K562 (cell line): ENCODE measurements around the gene FRAT2. TPM values are rescaled to one million over a fixed set of nuclear protein-coding genes. Genes with fewer than 3 reads are reported as not detected.

Experiments
- ATAC-seq: fragments of 200-7000 bp; cut with Tn5 transposase; 3 replicates; pipeline ENCODE4 v1.9.1; 2020; ENCODE audit warnings: moderate library complexity
- BruUV-seq: library from RNA; stranded (reverse); fragments of 400-500 nt; replicated peaks from 2 replicates; lab custom pipeline; 2021; lab: Mats Ljungman, UMichigan
- CTCF ChIA-PET: fragments of 300-600 bp; formaldehyde crosslinking; extraction: SDS; loops from one replicate; lab custom pipeline; 2021; ENCODE audit warnings: low intra/inter-chr PET ratio; lab: Yijun Ruan, JAX
- POLR2A ChIA-PET: fragments of 300-600, 350-650 bp; sonication (Branson Sonifier 250); formaldehyde crosslinking; extraction: SDS; loops from one replicate; lab custom pipeline; 2021; ENCODE audit warnings: antibody characterized with exemption, inconsistent platforms; lab: Yijun Ruan, JAX
- DNase-seq, 4 experiments: peaks; one replicate each; pipeline versions ENCODE4 v3.0.0 to v3.0.0-alpha.2; 2011 to 2018; ENCODE audit warnings: low spot score in 3 of 4, mixed read lengths in 3 of 4; ENCODE audit errors: extremely low read depth in 1 of 4
- FAIRE-seq: peaks from 2 replicates; lab custom pipeline; 2011; peaks lifted over from hg19 to GRCh38; lab: Jason Lieb, UNC
- H2AFZ ChIP-seq: 2 replicates; pipeline ENCODE4 v1.6.0; 2011; ENCODE audit warnings: low read depth, low read length, control low read depth, inconsistent platforms
- H3K27ac ChIP-seq: fragments of 200-600 bp; 3 replicates; pipeline ENCODE4 v1.8.0; 2011; ENCODE audit warnings: low read depth, mild to moderate bottlenecking, control low read depth, inconsistent platforms, low read length, moderate library complexity, mixed read lengths; ENCODE audit errors: extremely low read depth
- H3K27me3 ChIP-seq, 2 experiments: fragments of 300-600 bp in 1 of 2; 2 replicates in 1 of 2; 3 replicates in 1 of 2; pipeline versions ENCODE4 v1.6.0 to v1.8.0; 2011; ENCODE audit warnings: inconsistent platforms in 2 of 2, low read length in 2 of 2, mild to moderate bottlenecking in 1 of 2, mixed read lengths in 1 of 2, moderate library complexity in 1 of 2; ENCODE audit not compliant: control insufficient read depth in 2 of 2, insufficient read depth in 2 of 2
- H3K36me3 ChIP-seq: fragments of 300-600 bp; 3 replicates; pipeline ENCODE4 v1.8.0; 2011; ENCODE audit warnings: mild to moderate bottlenecking, low read length, inconsistent platforms; ENCODE audit not compliant: control insufficient read depth, insufficient read depth
- H3K4me1 ChIP-seq, 2 experiments: fragments of 200-600 bp in 1 of 2; replicated peaks in 1 of 2; 2 replicates in 1 of 2; 3 replicates in 1 of 2; pipeline versions ENCODE4 v1.5.1 to v1.8.0; 2011; ENCODE audit warnings: inconsistent platforms in 2 of 2, low read length in 2 of 2, mild to moderate bottlenecking in 1 of 2, mixed read lengths in 1 of 2, moderate library complexity in 1 of 2; ENCODE audit not compliant: control insufficient read depth in 2 of 2, insufficient read depth in 2 of 2
- H3K4me2 ChIP-seq: 2 replicates; pipeline ENCODE4 v1.6.1; 2011; ENCODE audit warnings: low read length, control low read depth, inconsistent platforms, mixed read lengths; ENCODE audit not compliant: insufficient read depth
- H3K4me3 ChIP-seq: fragments of 200-600 bp; sonication (generic), shearing (Covaris generic); 2 replicates; pipeline ENCODE4 v1.5.1; 2016; ENCODE audit warnings: control low read depth, inconsistent platforms
- H3K79me2 ChIP-seq: fragments of 200-600 bp; 3 replicates; pipeline ENCODE4 v1.8.0; 2011; ENCODE audit warnings: low read length, inconsistent platforms; ENCODE audit not compliant: control insufficient read depth, insufficient read depth
- H3K9ac ChIP-seq, 2 experiments: 2 replicates each; pipeline versions ENCODE4 v1.6.0 to v1.6.1; 2011; ENCODE audit warnings: low read depth in 2 of 2, low read length in 2 of 2, control low read depth in 1 of 2, inconsistent platforms in 1 of 2, mild to moderate bottlenecking in 1 of 2, mixed read lengths in 1 of 2; ENCODE audit not compliant: insufficient read depth in 1 of 2
- H3K9me1 ChIP-seq: one replicate; pipeline ENCODE4 v1.6.0; 2011; ENCODE audit warnings: inconsistent platforms, mild to moderate bottlenecking, low read length, moderate library complexity; ENCODE audit not compliant: control insufficient read depth, insufficient read depth
- H3K9me3 ChIP-seq: replicated peaks from 2 replicates; pipeline ENCODE4 v1.5.1; 2011; ENCODE audit warnings: low read depth, low read length, inconsistent platforms; ENCODE audit not compliant: control insufficient read depth, insufficient read depth
- H4K20me1 ChIP-seq: replicated peaks from 2 replicates; pipeline ENCODE4 v1.6.1; 2011; ENCODE audit warnings: low read length, inconsistent platforms, mixed read lengths; ENCODE audit not compliant: control insufficient read depth, insufficient read depth
- FIP1L1 ChIP-seq: fragments of 200-400 bp; formaldehyde crosslinking; IDR thresholded peaks from 2 replicates; pipeline ENCODE4 v1.6.1; 2018; ENCODE audit warnings: mild to moderate bottlenecking, low read depth, low read length; ENCODE audit not compliant: poor library complexity, severe bottlenecking
- FUS ChIP-seq: fragments of 200-400 bp; formaldehyde crosslinking; optimal IDR thresholded peaks from 2 replicates; pipeline ENCODE3; 2017; ENCODE audit warnings: low read depth, low read length
- GABPB1 ChIP-seq: sonication (generic); formaldehyde crosslinking; IDR thresholded peaks from 2 replicates; pipeline ENCODE4 v1.8.0; 2022; ENCODE audit warnings: mild to moderate bottlenecking, missing genetic modification reagents
- L3MBTL2 ChIP-seq: fragments of 450-650 bp; IDR thresholded peaks from 2 replicates; pipeline ENCODE4 v1.6.1; 2016; ENCODE audit warnings: mild to moderate bottlenecking, moderate library complexity
- MYC ChIP-seq, 2 experiments: fragments of 250-450 bp in 1 of 2; sonication (Bioruptor Pico) in 1 of 2; IDR thresholded peaks; 2 replicates each; pipeline versions ENCODE4 v1.5.1 to v1.6.1; 2012 to 2021; ENCODE audit warnings: low read depth in 2 of 2, borderline replicate concordance in 1 of 2, improper control_type of control experiment in 1 of 2, low read length in 1 of 2, mild to moderate bottlenecking in 1 of 2, moderate library complexity in 1 of 2
- NONO ChIP-seq, 2 experiments: fragments of 200-400 bp in 1 of 2; fragments of 450-650 bp in 1 of 2; formaldehyde crosslinking in 1 of 2; IDR thresholded peaks; 2 replicates each; pipeline ENCODE4 v1.6.1; 2017; ENCODE audit warnings: low read depth in 2 of 2, mild to moderate bottlenecking in 2 of 2, moderate library complexity in 2 of 2, low read length in 1 of 2
- PHF21A ChIP-seq: fragments of 450-650 bp; IDR thresholded peaks from 2 replicates; pipeline ENCODE4 v1.6.1; 2017; ENCODE audit warnings: low read depth, borderline replicate concordance
- WGBS: fragments of 100-300 bp; shearing (Covaris generic); methylation state at CpG from one replicate; pipeline ENCODE4 v1.1.6; 2016; ENCODE audit warnings: low coverage, mixed read lengths; ENCODE audit not compliant: insufficient coverage; ENCODE audit errors: missing lambda C conversion rate; 5-methylcytosine and 5-hydroxymethylcytosine counted together
- in situ Hi-C: fragments of 300-500 bp; cut with MboI; formaldehyde crosslinking; loops from 4 replicates; pipeline ENCODE4 v1.15.0; 2018; ENCODE audit warnings: inconsistent platforms, mixed read lengths
- intact Hi-C: fragments of 100-400 bp; cut with micrococcal nuclease; formaldehyde crosslinking; loops from 2 replicates; pipeline ENCODE4 v1.14.2; 2022
- polyA plus RNA-seq, 8 experiments: library from polyadenylated mRNA; depleted of rRNA in 4 of 8; stranded (reverse) in 5 of 8; unstranded in 3 of 8; fragments of >200 nt; fragmentation: Nextera tagmentation in 2 of 8; fragmentation: Illumina TruSeq in 1 of 8; extraction: Ambion mirVana in 2 of 8; extraction: Trizol in 1 of 8; gene quantifications; 2 replicates each; pipeline versions ENCODE4 v1.2.1 to v1.2.3, GENCODE V29; 2011 to 2014; ENCODE audit warnings: inconsistent platforms in 1 of 8, missing spikeins in 1 of 8
- total RNA-seq, 7 experiments: library from RNA; depleted of rRNA in 6 of 7; stranded (reverse); fragments of >200 nt in 6 of 7; fragmentation: Illumina TruSeq in 2 of 7; extraction: Trizol in 2 of 7; gene quantifications; 2 replicates each; pipeline versions ENCODE4 v1.2.1 to v1.2.3, GENCODE V29; 2011 to 2021; ENCODE audit warnings: low replicate concordance in 1 of 7
- TF ChIP-seq, protein P1 (sequence below): IDR thresholded peaks from 3 replicates; pipeline ENCODE4 v1.6.1; 2011; ENCODE audit warnings: borderline replicate concordance, mild to moderate bottlenecking, moderate library complexity; ENCODE audit not compliant: insufficient read length; ENCODE audit errors: extremely low read depth
- TF ChIP-seq, protein P2 (sequence below): sonication (generic); formaldehyde crosslinking; IDR thresholded peaks from 2 replicates; pipeline ENCODE4 v1.9.0; 2022; ENCODE audit warnings: mild to moderate bottlenecking, missing genetic modification reagents
- TF ChIP-seq, protein P3 (sequence below), 2 experiments: fragments of 450-650 bp in 1 of 2; IDR thresholded peaks; 2 replicates each; pipeline ENCODE4 v1.6.1; 2011 to 2017; ENCODE audit warnings: low read depth in 2 of 2, antibody characterized with exemption in 1 of 2, borderline replicate concordance in 1 of 2, low read length in 1 of 2, mild to moderate bottlenecking in 1 of 2, mixed read lengths in 1 of 2; ENCODE audit not compliant: control insufficient read depth in 1 of 2

FRAT2 gene
- total and polyA plus RNA-seq, 9 of the 15 experiments (the other 6 are each of a cell fraction or from before 2014, with no cell fraction given): 4.3 to 31.7 (median 19.5) TPM

DNA sequence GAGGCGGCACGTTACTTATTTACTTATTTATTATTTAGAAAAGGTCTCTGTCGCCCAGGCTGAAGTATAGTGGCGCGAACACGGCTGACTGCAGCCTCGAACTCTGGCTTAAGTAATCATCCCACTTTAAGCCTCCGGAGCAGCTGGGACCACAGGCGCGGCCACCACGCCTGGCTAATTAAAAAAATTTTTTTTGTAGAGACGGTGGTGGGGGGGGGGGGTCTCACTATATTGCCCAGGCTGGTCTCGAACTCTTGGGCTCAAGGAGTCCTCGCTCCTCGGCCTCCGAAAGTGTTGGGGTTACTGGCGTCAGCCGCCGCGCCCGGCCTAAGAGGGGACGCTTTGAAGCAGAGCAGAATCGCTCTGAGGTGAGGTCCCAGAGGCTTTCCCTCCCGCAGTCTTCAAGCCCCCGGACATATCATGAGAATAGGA is 675 bp upstream of the FRAT2 start (continued):
- TF ChIP-seq, protein P1, sequence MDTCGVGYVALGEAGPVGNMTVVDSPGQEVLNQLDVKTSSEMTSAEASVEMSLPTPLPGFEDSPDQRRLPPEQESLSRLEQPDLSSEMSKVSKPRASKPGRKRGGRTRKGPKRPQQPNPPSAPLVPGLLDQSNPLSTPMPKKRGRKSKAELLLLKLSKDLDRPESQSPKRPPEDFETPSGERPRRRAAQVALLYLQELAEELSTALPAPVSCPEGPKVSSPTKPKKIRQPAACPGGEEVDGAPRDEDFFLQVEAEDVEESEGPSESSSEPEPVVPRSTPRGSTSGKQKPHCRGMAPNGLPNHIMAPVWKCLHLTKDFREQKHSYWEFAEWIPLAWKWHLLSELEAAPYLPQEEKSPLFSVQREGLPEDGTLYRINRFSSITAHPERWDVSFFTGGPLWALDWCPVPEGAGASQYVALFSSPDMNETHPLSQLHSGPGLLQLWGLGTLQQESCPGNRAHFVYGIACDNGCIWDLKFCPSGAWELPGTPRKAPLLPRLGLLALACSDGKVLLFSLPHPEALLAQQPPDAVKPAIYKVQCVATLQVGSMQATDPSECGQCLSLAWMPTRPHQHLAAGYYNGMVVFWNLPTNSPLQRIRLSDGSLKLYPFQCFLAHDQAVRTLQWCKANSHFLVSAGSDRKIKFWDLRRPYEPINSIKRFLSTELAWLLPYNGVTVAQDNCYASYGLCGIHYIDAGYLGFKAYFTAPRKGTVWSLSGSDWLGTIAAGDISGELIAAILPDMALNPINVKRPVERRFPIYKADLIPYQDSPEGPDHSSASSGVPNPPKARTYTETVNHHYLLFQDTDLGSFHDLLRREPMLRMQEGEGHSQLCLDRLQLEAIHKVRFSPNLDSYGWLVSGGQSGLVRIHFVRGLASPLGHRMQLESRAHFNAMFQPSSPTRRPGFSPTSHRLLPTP: peak; percentile 34

DNA sequence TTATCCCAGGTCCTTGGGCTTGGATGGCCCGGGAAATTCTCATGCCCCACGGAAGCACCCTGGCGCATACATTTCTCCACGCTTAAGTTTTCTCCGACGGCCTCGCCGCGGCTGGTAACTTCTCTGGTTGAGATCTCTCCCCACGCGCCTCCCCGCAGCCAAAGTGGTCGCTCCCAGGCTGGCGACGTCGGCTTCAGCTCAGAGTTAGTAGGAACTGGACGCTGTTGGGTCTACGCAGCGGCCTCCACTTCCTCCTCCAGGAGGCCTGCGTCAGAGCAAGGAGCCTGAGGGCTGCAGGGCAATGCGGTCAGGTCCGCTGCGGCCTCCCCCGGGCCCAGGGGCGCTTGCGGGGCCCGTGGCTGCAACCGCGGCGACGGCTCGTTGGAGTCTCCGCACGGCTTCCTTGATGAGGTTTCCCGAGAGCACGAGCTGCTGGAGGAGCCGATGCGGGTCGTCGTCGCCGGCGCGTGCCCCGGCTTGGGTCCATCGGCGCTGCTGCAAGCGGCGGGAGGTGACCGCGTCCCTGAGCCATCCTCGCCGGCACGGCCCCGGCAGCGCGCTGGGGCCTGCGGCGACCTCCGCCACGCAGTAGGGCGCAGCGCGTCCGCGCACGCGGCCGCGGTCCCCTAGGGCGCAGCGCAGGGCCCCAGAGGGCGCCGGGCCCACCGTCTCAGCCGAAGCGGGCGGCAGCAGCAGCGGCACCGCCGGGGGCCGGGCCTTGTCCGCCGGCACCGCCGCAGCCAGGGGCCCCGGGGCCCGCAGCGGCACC is 744 bp downstream of the FRAT2 start:
- ATAC-seq: peak; percentile 52
- peak overlapping the region; percentile 92 for H3K4me2 ChIP-seq
- POLR2A ChIA-PET: interaction anchor here (0.6 to 2.3 kb wide), 13 partner anchors 8 to 1111 kb away, joined by 3 to 8 read pairs (median 3); partner anchors contain the start of genes ARHGAP19, FRAT1 and RRP12
- CTCF ChIA-PET: no interaction called here
- no TSS peak for BruUV-seq
- peak; percentile 29 to 64 (median 50) for DNase-seq
- H3K9ac ChIP-seq: peak overlapping the region; percentile 93 to 96
- H3K4me3 ChIP-seq: peak overlapping the region; percentile 73
- peaks cover 51% of the 10 kb centered on the region for H3K79me2 ChIP-seq
- peaks cover 27% of the 10 kb centered on the region for H3K36me3 ChIP-seq
- intact Hi-C loops: loop anchor here (2.0 to 5.0 kb wide), 2 partner anchors 41 to 55 kb away; partner anchors contain the start of gene ARHGAP19
- no peaks in the 10 kb centered on the region for H4K20me1 ChIP-seq
- no peaks in the 10 kb centered on the region for H3K27me3 ChIP-seq
- no peaks in the 10 kb centered on the region for H3K9me1 ChIP-seq
- H2AFZ ChIP-seq: peak overlapping the region; percentile 48
- WGBS: under 1% methylated on average over 27 of the region's 89 CpGs
- peaks cover 20 to 36% of the 10 kb centered on the region in 2 experiments for H3K4me1 ChIP-seq
- in situ Hi-C loops: no loop called here
- FAIRE-seq: no peak
- H3K9me3 ChIP-seq: no peaks in the 10 kb centered on the region
- peak overlapping the region; percentile 98 for H3K27ac ChIP-seq
- TF ChIP-seq MYC (IDR thresholded peaks at IDR 0.05; ENCODE audit: low read depth, low read length) (peak; percentile 52; the same call in 1 of the 2 replicates), MYC (CRISPR knock-in tag; IDR thresholded peaks at IDR 0.05; ENCODE audit: borderline replicate concordance, low read depth) (no peak), FUS (no peak), PHF21A (no peak), FIP1L1 (peak; percentile 35), L3MBTL2 (peak; percentile 72), NONO (IDR thresholded peaks at IDR 0.05; ENCODE audit: low read depth in 2 of 2, low read length in 1 of 2) (0 out of 4 replicates have a peak, but pooled peaks of 1 of the 2 experiments have one; percentile 20), GABPB1 (CRISPR knock-in tag) (no peak)
- TF ChIP-seq, protein P2, sequence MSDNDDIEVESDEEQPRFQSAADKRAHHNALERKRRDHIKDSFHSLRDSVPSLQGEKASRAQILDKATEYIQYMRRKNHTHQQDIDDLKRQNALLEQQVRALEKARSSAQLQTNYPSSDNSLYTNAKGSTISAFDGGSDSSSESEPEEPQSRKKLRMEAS (CRISPR knock-in tag): peak; percentile 72
- TF ChIP-seq, protein P3, sequence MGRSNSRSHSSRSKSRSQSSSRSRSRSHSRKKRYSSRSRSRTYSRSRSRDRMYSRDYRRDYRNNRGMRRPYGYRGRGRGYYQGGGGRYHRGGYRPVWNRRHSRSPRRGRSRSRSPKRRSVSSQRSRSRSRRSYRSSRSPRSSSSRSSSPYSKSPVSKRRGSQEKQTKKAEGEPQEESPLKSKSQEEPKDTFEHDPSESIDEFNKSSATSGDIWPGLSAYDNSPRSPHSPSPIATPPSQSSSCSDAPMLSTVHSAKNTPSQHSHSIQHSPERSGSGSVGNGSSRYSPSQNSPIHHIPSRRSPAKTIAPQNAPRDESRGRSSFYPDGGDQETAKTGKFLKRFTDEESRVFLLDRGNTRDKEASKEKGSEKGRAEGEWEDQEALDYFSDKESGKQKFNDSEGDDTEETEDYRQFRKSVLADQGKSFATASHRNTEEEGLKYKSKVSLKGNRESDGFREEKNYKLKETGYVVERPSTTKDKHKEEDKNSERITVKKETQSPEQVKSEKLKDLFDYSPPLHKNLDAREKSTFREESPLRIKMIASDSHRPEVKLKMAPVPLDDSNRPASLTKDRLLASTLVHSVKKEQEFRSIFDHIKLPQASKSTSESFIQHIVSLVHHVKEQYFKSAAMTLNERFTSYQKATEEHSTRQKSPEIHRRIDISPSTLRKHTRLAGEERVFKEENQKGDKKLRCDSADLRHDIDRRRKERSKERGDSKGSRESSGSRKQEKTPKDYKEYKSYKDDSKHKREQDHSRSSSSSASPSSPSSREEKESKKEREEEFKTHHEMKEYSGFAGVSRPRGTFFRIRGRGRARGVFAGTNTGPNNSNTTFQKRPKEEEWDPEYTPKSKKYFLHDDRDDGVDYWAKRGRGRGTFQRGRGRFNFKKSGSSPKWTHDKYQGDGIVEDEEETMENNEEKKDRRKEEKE (IDR thresholded peaks at IDR 0.05; ENCODE audit: borderline replicate concordance in 1 of 2, control insufficient read depth in 1 of 2, low read depth in 2 of 2, low read length in 1 of 2): no peak
